ENCODE measurements around the gene DISC1. TPM values are rescaled to one million over a fixed set of nuclear protein-coding genes. Genes with fewer than 3 reads are reported as not detected.

Gene DISC1
- total RNA-seq, 1 experiment from 2014 or later: 0.36 TPM

DNA sequence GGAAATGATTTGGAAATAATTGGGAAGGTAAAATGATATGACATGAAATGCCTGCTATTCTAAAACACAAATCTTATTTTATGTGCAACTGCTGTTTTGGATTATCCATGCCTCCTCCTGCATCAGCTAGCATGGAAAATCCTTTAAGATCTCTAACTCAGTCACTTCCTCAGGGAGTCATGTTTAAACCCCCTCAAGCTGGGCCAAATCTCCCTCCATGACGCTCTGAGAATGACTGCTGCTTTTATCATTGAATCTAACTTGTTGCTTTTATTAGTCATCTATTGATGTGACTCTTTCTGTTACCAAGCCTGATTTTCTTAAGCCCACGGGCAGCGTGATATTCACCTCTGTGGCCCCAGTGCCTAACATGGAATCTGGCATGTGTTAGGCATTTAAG is 324.8 kb downstream of the DISC1 start:
- H3K36me3 ChIP-seq (ENCODE audit: control insufficient read depth, insufficient read depth, low read length): no peaks in the 10 kb centered on the region
- H3K4me1 ChIP-seq (ENCODE audit: control insufficient read depth, insufficient read depth, low read length): no peaks in the 10 kb centered on the region
- in situ Hi-C loops (cut with HindIII; ENCODE audit: low pct_unique_long_range_greater_than_20kb, low sequenced_read_pairs) (no loop called here), intact Hi-C loops (cut with micrococcal nuclease; ENCODE audit: unreplicated experiment) (no loop called here)
- no peaks in the 10 kb centered on the region for H3K27me3 ChIP-seq (ENCODE audit: control insufficient read depth, insufficient read depth, low read length)
- ATAC-seq: no peak
- no peak overlapping the region for H3K27ac ChIP-seq (ENCODE audit: low read length)
- ChIA-PET POLR2A (no interaction called here), CTCF (no interaction called here)
- no peak for DNase-seq (ENCODE audit: low read depth, low spot score)
- no peaks in the 10 kb centered on the region for H3K9me3 ChIP-seq (ENCODE audit: control insufficient read depth, insufficient read depth, low read depth, low read length)
- TF ChIP-seq TCF7L2 (IDR thresholded peaks at IDR 0.05; ENCODE audit: low read depth, low read length): no peak
- no peak for TF ChIP-seq SIN3A (IDR thresholded peaks at IDR 0.05; ENCODE audit: borderline replicate concordance, insufficient read depth, low read depth, low read length)
- no peak for TF ChIP-seq POLR2AphosphoS5 (IDR thresholded peaks at IDR 0.05; ENCODE audit: low read depth, low read length)
- TF ChIP-seq, protein P1, sequence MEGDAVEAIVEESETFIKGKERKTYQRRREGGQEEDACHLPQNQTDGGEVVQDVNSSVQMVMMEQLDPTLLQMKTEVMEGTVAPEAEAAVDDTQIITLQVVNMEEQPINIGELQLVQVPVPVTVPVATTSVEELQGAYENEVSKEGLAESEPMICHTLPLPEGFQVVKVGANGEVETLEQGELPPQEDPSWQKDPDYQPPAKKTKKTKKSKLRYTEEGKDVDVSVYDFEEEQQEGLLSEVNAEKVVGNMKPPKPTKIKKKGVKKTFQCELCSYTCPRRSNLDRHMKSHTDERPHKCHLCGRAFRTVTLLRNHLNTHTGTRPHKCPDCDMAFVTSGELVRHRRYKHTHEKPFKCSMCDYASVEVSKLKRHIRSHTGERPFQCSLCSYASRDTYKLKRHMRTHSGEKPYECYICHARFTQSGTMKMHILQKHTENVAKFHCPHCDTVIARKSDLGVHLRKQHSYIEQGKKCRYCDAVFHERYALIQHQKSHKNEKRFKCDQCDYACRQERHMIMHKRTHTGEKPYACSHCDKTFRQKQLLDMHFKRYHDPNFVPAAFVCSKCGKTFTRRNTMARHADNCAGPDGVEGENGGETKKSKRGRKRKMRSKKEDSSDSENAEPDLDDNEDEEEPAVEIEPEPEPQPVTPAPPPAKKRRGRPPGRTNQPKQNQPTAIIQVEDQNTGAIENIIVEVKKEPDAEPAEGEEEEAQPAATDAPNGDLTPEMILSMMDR (IDR thresholded peaks at IDR 0.05): no peak
- TF ChIP-seq, protein P2, sequence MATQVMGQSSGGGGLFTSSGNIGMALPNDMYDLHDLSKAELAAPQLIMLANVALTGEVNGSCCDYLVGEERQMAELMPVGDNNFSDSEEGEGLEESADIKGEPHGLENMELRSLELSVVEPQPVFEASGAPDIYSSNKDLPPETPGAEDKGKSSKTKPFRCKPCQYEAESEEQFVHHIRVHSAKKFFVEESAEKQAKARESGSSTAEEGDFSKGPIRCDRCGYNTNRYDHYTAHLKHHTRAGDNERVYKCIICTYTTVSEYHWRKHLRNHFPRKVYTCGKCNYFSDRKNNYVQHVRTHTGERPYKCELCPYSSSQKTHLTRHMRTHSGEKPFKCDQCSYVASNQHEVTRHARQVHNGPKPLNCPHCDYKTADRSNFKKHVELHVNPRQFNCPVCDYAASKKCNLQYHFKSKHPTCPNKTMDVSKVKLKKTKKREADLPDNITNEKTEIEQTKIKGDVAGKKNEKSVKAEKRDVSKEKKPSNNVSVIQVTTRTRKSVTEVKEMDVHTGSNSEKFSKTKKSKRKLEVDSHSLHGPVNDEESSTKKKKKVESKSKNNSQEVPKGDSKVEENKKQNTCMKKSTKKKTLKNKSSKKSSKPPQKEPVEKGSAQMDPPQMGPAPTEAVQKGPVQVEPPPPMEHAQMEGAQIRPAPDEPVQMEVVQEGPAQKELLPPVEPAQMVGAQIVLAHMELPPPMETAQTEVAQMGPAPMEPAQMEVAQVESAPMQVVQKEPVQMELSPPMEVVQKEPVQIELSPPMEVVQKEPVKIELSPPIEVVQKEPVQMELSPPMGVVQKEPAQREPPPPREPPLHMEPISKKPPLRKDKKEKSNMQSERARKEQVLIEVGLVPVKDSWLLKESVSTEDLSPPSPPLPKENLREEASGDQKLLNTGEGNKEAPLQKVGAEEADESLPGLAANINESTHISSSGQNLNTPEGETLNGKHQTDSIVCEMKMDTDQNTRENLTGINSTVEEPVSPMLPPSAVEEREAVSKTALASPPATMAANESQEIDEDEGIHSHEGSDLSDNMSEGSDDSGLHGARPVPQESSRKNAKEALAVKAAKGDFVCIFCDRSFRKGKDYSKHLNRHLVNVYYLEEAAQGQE (IDR thresholded peaks at IDR 0.05; ENCODE audit: insufficient read depth in 1 of 2, low read depth in 2 of 2, low read length in 1 of 2): no peak
- BruUV-seq (replicated peaks): no TSS peak
- no peak overlapping the region for H3K4me3 ChIP-seq (ENCODE audit: low read depth in 2 of 2, low read length in 2 of 2)

GRCh38 chr1:231952154-231952553 is 325.6 kb downstream of the DISC1 start:
- in situ Hi-C loops (cut with HindIII; ENCODE audit: low pct_unique_long_range_greater_than_20kb, low sequenced_read_pairs) (no loop called here), intact Hi-C loops (cut with micrococcal nuclease; ENCODE audit: unreplicated experiment) (no loop called here)
- ChIA-PET POLR2A (no interaction called here), CTCF (no interaction called here)
- Histone ChIP-seq H3K27ac (ENCODE audit: low read length) (no peak overlapping the region), H3K4me1 (ENCODE audit: control insufficient read depth, insufficient read depth, low read length) (no peaks in the 10 kb centered on the region), H3K36me3 (ENCODE audit: control insufficient read depth, insufficient read depth, low read length) (no peaks in the 10 kb centered on the region), H3K4me3 (ENCODE audit: low read depth in 2 of 2, low read length in 2 of 2) (no peak overlapping the region), H3K9me3 (ENCODE audit: control insufficient read depth, insufficient read depth, low read depth, low read length) (no peaks in the 10 kb centered on the region), H3K27me3 (ENCODE audit: control insufficient read depth, insufficient read depth, low read length) (no peaks in the 10 kb centered on the region)
- ATAC-seq (no peak), DNase-seq (ENCODE audit: low read depth, low spot score) (no peak)
- TF ChIP-seq, protein P1 (IDR thresholded peaks at IDR 0.05): no peak
- TF ChIP-seq, protein P2 (IDR thresholded peaks at IDR 0.05; ENCODE audit: insufficient read depth in 1 of 2, low read depth in 2 of 2, low read length in 1 of 2): no peak
- TF ChIP-seq SIN3A (IDR thresholded peaks at IDR 0.05; ENCODE audit: borderline replicate concordance, insufficient read depth, low read depth, low read length) (no peak), TCF7L2 (IDR thresholded peaks at IDR 0.05; ENCODE audit: low read depth, low read length) (no peak), POLR2AphosphoS5 (IDR thresholded peaks at IDR 0.05; ENCODE audit: low read depth, low read length) (no peak)
- BruUV-seq (replicated peaks): no TSS peak
